ENCODE results near the gene FAU.

FAU gene

DNA sequence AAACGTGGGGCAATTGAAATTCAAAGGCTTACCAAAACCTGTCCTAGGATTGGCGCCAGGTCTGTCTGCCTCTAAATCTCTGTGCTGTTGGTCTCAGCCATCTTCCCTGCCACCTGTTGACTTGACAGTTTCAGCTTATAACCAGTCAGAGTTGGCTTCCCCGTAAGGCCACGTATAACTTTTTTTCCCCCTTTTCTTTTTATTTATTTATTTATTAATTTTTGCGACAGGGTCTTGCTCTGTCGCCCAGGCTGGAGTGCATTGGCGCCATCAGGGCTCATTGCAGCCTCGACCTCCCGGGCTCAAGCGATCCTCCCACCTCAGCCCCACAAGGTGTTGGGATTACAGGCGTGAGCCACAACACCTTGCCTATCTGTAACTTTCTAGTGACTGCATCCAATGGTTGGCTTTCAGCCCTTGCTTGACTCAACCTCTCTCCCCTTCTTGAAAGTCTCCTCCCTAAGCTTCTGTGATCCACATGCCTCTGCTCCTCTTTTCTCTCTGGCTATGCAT lies 13.8 kb upstream of the FAU start:
- no peak for DNase-seq (ENCODE audit: low spot score)

DNA sequence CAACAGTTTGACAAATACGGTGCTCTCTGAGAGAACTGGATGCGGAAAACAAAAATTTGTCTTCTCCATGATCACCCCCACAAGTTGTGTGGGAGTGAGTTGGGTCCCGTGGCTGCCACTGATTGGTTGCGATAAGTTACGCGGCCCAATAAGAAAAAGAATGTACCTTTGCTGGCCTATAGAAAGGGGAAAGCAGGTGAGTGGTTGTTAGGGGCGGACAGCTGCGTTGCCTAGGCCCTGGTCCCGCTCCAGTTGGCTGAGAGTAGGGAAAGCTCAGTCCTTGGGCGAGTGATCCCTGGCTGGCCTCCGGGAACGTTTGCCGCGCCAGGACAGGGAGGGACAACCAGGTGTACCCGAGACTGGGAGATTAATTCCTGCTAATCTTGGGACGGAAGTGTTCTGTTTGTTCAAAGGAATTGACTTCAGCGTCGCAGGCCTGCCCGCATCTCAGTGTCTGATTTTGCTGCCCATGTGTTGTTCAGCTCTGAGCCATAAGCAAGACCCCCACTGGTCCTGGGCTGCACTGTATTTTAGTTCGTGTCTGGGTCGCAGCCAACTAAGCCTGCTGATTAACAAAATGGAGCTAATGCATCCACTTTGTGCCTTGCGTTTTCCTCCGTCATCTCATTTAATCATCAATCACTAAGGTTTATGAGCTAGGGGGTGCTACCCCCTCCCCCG lies 13.2 kb upstream of the FAU start:
- DNase-seq (ENCODE audit: low spot score), result peak; percentile 98

DNA sequence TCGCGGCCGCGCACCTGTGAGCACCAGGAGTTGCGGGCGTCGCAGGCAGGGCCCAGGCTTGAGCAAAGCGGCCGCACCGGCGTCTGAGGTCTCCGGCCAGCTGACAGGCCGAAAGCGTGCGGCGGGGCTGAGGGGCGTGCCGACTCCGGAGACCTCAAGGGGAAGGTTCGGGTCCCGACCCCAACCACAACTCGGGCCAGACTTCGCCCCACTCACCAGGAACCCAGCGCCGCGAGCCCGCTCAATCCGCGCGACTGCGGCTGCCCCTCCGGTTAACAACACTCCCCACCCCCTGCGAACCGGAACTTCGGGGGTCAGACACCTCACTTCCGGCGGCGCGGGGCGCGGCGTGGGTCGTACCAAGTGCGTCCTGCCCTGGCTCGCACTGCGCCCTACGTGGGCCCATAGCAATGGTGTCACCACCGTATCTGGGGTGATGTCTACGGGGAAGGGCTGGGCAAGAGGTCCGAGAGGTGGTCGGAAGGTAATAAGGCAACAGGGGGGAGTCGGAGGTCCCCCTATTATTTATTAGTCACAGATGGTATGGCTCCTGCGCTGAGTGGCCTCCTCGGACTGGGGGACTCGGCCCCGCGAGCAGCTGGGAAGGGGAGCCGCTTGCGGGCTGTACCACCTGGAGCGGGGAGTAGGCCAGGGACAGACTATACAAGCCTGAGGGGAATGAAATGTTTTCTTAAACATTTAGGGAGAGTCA lies 12.5 kb upstream of the FAU start, which contains the start of gene SYVN1:
Gene SYVN1, minus strand, starts transcription at position 280 of the 712 bp plus-strand sequence. CDS start 918 bp downstream, outside the sequence.
- peak; percentile 89 for DNase-seq (ENCODE audit: low spot score)

DNA sequence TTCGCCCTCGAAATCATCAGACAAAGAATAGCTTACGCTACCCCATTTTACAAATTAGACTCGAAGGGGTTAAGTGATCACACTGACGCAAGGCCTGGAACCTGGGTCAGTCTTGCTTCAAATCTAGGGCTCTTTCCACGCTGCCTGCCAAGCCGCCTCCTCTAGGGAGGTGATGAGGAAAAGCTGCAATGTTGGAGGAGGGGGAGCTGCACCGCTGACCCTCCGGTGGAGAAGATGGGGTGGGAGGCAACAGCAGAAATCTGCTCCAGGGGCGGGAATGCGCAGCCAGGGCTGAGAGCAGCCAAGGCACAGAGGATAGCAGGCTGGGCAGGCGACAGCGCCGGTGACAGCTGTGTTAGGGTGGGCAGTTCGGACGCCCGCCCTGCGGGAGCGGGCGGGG lies 11.8 kb upstream of the FAU start:
- DNase-seq (ENCODE audit: low spot score), result no peak

DNA sequence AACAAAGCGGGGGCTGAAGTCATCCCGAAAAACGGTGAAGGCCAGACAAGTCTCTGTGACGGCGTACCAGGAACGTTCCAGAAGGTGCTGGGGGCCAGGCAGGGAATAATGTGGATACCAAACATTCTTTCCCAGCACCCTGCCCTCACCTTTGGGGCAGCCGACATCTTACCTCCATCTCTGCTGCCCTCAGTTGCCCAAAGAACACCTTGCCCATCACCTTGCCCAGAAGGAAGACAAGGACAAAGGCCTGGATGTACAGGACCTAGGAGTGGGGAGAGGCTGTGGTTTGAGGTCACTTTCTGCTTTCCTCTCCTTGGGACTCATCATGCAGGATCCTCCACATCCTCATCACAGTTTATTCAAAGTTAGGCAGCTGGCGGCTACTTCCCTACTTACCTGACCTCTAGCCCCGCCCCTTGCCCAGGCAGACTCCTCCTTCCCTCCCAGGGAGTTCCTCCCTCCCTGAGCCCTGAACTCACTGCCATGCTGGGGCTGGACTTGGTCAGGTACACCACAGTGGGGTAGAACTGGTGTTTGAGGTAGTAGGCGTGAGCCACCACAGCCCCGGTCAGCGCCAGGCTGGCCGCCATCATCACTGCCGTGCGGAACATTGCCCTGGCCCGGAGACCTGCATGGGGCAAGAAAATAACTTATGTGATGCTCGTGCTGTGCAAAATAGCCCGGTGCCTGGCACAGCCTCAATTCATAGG lies 11.2 kb upstream of the FAU start:
- peak; percentile 80 for DNase-seq (ENCODE audit: low spot score)

DNA sequence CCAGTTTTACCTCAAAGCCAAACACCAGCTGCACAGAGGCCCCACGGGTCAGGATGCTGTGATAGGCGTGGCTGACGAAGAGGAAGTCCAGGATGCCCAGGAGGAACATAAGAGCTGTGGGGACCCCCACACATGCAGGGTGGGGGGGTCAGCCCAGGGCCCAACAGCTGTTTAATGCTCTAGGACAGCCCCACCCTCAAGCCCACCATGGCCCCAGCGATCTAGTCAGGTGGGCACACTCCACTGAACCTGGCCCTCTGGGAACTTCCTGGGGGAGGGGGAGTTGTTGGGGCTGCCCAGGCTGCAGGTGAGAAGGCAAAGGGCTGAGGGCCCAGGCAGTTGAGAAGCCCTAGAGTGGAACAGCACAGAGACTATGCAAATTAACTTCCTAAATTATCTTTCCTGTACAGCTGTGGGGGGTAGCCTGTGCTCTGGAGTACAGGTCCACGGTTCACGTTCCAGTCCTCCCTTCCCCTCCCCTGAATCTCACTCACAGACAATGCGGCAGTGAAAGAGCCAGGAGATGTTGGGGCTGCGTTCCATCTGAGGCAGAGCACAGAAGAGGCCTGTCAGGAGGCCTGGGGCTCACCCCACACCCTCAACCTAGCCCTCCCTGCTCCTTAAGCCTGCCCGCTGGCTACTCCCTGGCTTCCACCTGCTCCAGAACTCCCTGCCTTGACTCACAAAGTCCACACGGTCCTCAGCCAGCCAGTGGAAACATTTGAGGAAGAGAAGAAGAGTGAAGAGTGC lies 10.5 kb upstream of the FAU start:
- no peak for DNase-seq (ENCODE audit: low spot score)

DNA sequence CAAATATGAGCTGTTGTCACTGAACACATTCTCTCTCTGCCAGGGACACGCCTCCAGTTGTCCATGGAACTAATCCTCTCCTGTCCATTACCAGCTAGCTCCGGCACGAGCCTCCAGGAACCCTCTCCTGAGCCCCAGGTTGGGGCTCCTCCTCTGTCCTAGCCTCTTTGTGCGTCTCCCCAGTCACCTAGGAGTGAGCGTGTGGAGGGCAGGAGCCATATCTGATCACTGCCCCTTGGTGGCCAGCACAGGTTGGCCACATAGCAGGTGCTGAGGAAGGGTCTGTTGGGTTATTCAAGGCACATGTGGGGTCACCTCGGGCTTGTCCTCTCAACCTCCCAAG lies 9.9 kb upstream of the FAU start:
- DNase-seq (ENCODE audit: low spot score), result no peak

DNA sequence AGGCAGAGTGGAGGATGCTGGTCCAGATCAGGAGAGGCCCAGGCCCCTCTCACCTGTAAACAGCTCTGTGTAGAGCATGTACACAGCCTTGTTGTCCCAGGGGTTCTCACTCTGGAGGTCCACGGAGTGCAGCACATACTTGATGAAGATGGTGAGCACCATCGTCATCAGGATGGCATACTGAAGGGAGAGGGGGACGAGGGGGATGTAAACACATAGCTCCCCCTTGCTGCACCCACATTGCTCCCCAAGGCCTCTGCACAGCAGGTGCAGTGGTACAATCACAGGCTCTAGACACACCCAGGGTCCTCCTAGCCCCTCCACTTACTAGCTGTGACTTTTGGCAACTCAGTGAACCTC lies 9.5 kb upstream of the FAU start:
- no peak for DNase-seq (ENCODE audit: low spot score)

DNA sequence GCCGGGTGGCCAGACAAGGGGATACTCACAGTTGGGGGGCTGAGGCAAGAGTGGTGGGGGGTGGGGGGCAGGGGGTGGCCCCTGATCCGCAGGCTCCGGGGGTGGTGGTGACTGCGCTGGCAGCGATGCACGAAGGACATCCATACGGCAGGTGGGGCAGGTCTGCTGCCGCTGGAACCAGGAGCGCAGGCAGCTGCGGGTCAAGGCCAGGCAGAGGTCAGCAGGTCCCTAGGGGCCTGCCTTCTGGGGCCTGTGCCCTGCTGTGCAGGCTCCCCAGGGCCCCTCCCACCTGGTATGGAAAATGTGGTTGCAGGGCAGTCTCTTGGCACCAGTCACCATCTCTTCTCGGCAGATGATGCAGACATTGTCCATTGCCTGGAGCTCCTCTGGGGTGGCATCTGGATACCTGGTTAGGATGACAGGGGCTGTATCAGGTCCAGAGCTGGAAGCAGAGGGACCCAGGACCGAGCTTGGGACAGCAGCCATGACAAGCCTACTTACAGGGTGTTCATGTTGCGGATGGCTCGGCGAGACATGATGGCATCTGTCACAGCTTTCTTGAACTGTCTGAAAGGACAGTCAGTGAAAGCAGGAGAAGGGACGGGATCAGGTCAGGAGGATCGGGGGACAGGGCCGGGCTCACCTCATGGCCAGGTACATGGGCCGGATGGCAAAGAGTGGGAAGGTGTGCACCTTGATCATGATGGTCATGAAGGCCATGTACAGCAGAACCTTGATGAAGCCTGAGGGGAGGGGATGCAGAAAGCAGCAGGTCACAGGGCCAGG lies 8.9 kb upstream of the FAU start:
- DNase-seq (ENCODE audit: low spot score), result no peak

DNA sequence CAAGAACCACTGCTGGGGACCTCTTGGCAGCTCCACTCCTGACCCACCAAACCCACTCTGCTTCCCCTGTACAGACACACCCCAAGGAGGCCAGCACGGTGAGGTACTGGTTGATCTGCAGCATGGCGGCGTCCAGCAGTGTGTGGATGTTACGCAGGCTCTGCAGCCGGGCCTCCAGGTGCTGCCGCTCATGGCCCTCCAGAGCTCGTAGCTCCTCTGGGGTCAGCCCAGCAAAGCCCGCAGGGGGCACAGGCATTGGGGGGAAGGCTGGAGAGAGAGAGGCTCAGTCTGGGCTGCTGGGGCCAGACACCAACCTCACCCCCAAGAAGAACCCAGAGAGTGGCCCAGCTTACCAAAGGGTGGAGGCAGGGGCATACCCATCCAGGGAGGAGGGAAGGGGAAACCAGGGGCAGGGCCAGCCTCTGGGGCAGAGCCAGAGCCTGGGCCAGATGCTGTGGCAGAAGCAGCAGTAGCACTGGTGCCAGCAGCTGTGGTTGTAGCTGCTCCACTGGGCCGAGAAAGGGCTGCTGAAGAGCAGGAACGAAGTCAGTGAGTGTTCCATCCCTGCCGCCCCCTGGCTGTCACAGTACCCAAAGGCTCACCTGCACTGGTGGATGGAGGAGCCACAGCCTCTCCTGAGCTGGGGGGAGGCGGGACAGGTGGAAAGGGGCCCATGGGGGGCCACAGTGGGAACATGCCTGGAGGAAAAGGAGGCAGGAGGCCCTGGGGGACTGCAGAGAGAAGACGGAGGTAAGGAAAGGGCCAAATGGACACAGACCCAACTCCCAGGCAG lies 7.9 kb upstream of the FAU start:
- DNase-seq (ENCODE audit: low spot score), result no peak

DNA sequence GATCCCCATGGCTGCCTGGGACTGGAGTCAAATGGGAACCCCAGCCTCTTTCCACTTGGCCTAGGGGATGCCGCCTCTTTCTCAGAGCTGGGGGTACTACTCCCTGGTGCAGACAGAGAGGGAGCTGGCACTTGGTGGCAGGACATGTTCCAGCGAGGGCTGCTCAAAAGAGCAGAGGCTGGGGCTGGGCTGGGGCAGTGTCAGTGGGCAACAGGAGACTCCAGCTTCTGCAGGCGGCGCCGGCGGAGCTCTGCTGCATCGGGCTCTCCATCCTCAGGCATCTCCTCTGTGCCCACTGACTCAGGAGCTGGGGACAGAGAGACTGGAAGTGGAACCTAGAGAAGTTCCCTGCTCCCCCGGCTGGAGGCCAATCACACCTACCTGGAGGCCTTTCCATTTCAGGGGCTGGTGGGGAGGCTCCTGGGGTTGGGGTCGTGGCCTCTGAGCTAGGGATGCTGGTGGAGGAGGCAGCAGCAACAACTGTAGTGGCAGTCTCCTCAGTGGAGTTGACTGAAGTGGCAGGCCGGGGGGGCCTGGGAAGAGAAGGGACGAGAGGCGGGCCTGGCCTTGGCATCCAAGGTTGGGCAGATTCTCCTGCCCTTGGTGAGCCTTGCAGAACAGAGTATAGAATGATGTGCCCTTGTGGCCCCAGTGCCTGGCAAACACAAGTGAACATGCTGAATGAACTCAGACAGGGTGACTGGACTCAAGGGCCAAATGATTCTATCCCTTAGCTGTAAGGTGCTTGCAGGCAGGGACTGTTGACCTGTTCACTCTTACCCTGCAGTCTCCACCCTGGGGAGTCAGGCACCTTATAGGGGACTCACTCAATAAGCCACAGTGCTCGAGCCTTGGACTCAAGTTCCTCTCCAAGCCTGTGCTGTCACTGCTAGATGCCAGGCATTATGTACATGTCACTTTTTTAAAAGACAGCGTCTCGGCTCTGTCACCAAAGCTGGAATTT lies 6.5 kb upstream of the FAU start:
- no peak for DNase-seq (ENCODE audit: low spot score)

DNA sequence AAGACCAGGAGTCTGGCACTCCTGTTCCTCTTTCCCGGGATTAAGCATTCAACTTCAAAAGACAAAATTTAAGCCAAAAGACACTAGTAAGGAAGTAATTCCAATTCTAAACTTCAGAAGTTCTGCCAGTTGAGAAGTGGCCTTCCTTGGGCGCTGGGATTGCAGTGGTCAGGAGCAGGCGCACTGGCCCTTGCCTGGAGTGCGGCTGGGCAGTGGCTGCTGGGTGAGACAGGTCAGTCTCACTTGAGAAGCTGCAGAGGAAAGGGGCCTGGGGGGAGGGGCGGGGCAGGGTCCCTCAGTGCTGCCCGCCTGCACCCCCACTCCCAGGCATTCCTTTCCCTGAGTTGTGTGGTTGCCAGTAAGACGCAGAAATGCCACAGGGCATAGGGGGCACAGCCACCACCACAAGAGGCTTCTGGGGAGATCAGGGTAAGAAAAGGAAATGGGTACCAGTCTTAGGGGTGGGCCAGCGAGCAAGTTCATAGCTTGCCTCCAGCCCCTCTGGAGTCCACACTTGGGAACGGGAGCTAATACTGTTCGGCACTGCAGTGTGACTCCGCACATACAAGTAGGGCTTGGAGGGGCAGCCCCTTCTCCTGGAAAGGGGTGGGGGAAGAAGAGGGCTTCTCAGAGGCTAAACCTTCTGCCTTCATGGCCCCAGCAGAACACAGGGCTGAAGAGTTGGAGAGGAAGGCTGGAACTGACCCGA lies 5.7 kb upstream of the FAU start:
- no peak for DNase-seq (ENCODE audit: low spot score)

DNA sequence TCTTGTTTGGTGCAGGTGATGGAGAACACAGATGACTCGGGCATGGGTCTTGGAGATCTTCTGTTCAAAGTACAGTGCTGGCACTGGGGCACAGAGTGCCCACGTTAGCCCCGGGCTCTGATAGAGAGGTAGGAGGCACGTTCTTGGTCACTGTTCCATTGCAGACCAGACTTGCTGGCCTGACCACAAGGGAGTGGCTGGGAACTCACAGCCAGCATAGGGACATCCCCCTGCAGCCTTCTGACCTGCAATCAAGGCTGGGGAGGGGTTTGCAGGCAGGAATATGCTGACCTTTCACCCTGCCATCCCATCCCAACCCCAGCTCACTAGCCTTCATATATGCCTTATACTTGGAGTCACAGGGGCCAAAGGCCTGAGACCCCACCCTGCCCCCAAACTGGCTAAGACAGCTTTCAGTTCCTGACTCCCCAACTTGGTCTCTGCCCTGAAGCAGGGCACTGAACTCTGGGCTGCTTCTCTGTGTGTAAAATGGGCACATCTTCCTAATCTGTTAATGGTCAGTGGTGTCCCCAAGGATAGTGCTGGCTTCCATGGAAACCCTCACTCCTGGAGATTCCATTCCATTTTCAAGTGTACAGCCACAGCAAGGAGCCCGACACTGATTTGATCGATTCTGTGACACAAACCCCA lies 4.8 kb upstream of the FAU start:
- DNase-seq (ENCODE audit: low spot score), result no peak

DNA sequence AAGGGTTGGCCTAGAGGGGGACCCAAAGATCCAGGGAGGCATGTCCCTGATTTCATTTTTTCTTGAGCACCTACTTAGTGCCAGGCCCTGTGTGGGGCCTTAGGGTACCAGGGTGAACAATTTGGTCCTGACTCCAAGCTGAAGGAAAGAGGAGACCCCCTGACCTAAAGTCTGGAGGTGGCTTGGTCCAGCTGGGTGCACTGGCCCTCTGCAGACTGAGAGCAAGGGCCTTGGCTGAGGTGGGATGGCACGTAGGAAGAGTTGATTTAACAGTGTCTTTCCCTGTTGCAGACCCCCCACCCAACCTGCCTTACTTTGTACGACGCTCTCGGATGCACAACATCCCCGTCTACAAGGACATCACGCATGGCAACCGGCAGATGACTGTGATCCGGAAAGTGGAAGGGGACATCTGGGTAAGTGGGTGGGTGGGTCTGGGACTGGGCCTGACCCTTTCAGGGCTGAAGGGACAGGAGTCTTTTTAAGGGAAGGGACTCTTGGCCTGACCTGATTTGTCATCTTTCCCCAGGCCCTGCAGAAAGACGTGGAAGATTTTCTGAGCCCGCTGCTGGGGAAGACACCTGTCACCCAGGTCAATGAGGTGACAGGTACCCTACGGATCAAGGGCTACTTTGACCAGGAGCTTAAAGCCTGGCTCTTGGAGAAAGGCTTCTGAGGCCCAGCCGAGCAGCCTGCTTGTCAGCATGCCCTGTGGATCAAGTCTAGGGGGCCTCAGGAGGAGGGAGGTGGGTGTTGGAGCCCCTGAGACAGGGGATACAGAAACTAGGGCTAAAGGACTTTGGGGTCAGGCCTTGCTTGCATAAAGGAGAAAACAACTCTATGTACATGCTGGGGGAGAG lies 3.5 kb upstream of the FAU start:
- DNase-seq (ENCODE audit: low spot score), result no peak

DNA sequence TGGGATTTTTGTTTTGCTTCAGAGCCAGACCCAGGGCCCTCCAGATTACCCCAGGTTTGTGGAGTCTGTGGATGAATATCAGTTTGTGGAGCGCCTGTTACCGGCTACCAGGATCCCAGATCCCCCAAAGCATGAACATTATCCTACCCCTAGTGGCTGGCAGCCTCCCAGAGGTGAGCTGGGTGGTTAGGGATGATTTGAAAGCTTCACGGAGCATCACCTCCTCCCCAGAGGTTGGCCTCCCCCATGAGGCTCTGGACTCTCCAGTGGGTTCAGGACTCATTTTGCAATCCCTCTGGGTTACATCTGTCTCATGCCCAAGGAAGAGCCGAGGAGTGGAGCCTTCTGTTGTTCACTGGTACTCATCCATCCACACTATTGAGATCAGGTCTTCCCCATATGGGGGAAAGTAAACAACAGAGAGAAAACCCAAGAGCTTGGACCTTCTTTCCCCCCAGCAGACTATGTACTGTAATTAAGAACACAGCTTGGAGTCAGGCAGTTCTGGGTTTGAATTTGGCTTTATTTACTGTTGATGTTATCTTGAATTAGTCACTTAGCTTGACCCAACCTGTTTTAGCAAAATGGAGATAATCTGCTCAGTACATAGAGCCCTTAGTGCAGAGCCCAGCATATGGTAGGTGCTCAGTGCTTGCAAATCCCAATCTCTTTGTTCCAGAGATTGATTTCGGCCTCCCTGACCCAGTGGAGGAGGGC lies 2.7 kb upstream of the FAU start:
- DNase-seq (ENCODE audit: low spot score), result no peak

DNA sequence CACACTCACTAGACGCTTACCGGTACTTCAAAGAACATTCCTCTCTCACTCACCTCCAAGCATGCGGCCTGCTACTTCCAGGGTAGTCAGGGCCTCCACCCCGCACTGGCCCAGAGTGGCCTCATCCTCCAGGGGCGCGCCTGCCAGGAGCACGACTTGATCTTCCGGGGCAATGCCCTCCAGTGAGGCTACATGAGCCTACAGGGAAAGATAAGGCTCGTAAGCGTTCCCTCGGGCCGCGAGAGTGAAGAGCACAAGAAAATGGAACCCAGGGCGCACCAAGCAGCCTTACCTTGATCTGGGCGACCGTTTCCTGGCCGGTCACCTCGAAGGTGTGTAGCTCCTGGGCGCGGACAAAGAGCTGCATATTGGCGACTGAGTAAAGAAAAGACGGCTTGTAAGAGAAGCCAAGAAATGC lies 478 bp downstream of the FAU start:
- DNase-seq (ENCODE audit: low spot score), result peak; percentile 46

DNA sequence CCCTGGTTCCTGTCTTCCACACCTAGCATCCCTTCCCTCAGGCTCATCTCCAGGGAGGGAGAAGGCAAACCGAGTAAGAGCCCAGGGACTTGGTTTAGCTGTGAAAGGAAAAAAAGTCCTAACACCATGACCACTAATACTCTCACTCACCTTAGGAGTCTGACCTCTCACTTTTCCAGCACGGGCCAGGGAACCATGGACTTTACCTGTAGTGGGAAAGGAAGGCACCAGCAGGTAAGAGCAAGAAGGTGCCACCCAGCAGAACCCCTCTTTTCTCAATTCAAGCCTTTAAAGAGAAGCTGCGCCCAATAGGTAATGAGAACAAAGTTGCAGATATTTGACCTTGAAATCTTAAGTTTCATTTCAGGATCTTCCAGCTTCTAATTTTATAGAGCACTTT lies 1.1 kb downstream of the FAU start:
- DNase-seq (ENCODE audit: low spot score), result no peak

All from kidney tubule cell (primary cell).